Activated naive CD4-positive, alpha-beta T cell treated with anti-CD3 and anti-CD28 coated beads, Interleukin-2, amount 10 ng/mL, durations not matched to agents 7 days and 5 days (primary cell): ENCODE results near the gene ZNF273.
"Not testable (repeated sequence)": the region's sequence is repeated elsewhere in the genome, so short reads cannot be mapped to it uniquely, and the experiment has no call there.

Experiments
- CTCF ChIA-PET: fragments of 350-600 bp; sonication (Branson Sonifier 250); formaldehyde crosslinking; loops from one replicate; lab custom pipeline; 2021; ENCODE audit warnings: antibody characterized with exemption; lab: Charles Lee
- DNase-seq: peaks from one replicate; pipeline ENCODE4 v3.0.0-alpha.2; 2020
- H3K27ac Mint-ChIP-seq: one replicate; pipeline ENCODE4 v1.8.0; 2021; ENCODE audit warnings: mild to moderate bottlenecking, moderate library complexity, mixed read lengths
- H3K27me3 Mint-ChIP-seq: one replicate; pipeline ENCODE4 v1.8.0; 2021; ENCODE audit warnings: mild to moderate bottlenecking, mixed read lengths
- H3K36me3 Mint-ChIP-seq: one replicate; pipeline ENCODE4 v1.8.0; 2021; ENCODE audit warnings: mixed read lengths
- H3K4me1 Mint-ChIP-seq: one replicate; pipeline ENCODE4 v1.8.0; 2021; ENCODE audit warnings: mixed read lengths
- H3K4me3 Mint-ChIP-seq: one replicate; pipeline ENCODE4 v1.8.0; 2021; ENCODE audit warnings: mild to moderate bottlenecking, moderate library complexity, mixed read lengths
- H3K9me3 Mint-ChIP-seq: one replicate; pipeline ENCODE4 v1.8.0; 2021; ENCODE audit warnings: mixed read lengths

The ZNF273 gene

GRCh38 chr7:64882341-64883112, 20.5 kb upstream of the ZNF273 start:
- Mint-ChIP-seq H3K9me3 (peaks cover 16% of the 10 kb centered on the region), H3K36me3 (no peaks in the 10 kb centered on the region), H3K27ac (no peak overlapping the region), H3K4me1 (peaks cover 3% of the 10 kb centered on the region), H3K4me3 (peak overlapping the region; percentile 21), H3K27me3 (peaks cover 69% of the 10 kb centered on the region)
- CTCF ChIA-PET, result no interaction called here
- DNase-seq, result no peak

- CTCF ChIA-PET, result no interaction called here
- H3K4me1 Mint-ChIP-seq, result peaks cover 8% of the 10 kb centered on the region
- no peak overlapping the region for H3K27ac Mint-ChIP-seq
- peaks cover 2% of the 10 kb centered on the region for H3K36me3 Mint-ChIP-seq
- H3K9me3 Mint-ChIP-seq, result peaks cover 16% of the 10 kb centered on the region
- peak overlapping the region; percentile 9 for H3K4me3 Mint-ChIP-seq
- DNase-seq, result no peak
- H3K27me3 Mint-ChIP-seq, result peaks cover 72% of the 10 kb centered on the region
These were observed 19.8 kb upstream of the ZNF273 start for GRCh38 chr7:64883113-64883905.

DNA sequence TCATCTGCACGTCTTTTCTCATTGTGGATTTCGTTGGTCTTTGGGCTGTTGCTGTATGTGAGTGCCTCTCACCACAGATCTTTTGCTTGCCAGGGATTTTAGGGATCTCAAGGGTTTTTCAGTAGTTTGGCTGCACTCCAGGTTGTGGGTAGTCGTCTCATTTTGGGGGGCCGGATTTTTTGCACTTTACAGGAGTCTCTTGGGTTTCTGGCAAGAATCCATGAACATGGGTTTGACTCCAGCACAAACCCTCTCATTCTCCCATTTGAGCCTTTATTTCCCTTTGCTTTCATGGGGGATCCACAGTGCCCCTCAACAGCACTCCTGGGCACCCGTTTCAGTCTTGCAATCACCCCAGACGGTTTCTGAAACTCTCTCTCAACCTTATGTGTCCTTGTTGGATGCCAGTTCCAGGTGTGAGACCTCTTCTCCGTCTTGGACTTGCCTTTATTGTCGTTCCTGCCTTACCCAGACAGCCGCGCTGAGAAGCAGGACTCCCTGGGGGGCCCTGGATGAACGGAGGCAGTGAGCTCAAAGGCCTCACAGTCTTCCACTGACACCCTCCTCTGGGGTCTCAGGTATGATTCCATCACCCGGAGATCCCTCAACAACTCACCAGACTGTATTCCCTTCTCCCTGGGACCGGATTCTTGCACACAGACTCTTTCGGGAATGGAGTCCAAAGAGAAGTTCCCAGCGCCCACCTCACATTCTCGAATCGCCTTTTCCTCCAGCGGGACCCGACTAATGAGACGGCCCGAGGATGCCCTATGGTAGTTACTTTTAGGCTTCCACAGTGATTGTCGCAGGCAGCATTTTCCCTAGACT, 18.8 kb upstream of the ZNF273 start:
- CTCF ChIA-PET, result no interaction called here
- no peak for DNase-seq
- Mint-ChIP-seq H3K9me3 (peaks cover 14% of the 10 kb centered on the region), H3K36me3 (peaks cover 2% of the 10 kb centered on the region), H3K27ac (no peak overlapping the region), H3K4me3 (no peak overlapping the region), H3K27me3 (peaks cover 82% of the 10 kb centered on the region), H3K4me1 (peaks cover 14% of the 10 kb centered on the region)

GRCh38 chr7:64884913-64885370, 18.1 kb upstream of the ZNF273 start:
- no peak overlapping the region for H3K27ac Mint-ChIP-seq
- H3K4me3 Mint-ChIP-seq, result no peak overlapping the region
- no peak for DNase-seq
- H3K4me1 Mint-ChIP-seq, result peaks cover 14% of the 10 kb centered on the region
- CTCF ChIA-PET, result no interaction called here
- peaks cover 2% of the 10 kb centered on the region for H3K36me3 Mint-ChIP-seq
- H3K9me3 Mint-ChIP-seq, result peaks cover 12% of the 10 kb centered on the region
- H3K27me3 Mint-ChIP-seq, result peaks cover 88% of the 10 kb centered on the region

DNA sequence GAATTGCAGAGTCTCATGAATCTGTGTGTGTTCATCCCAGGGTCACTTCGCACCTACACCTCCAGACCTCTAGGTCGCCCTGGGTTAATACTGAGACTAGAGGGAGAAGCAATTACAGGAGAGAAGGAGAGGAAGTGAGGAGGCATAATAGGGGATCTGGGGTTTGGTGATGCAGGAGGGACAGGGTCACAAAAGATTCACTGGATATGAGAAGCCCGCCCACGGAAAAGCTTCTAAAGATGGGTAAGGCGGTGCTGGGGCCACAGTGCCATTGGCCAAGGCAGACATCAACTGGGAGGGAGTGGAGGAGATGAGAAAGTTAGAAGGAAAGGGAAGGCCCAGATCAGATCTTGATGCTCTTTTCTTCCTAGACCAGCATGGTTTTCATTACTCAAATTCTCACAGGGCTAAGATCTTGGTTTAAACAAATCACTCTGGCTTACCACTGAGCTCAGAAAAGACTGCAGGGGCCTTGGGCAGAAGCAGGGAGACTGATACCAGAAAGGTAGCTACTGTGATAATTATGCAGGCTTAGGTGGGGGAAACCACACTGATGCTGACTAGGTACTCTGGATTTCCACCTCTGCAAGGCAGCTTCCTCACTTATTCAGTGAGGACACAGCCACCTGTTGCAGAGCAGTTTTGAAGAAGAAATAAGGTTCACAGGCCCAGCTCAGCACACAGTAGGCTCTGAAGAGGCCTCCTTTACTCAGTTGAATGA, 17.4 kb upstream of the ZNF273 start:
- Mint-ChIP-seq H3K9me3 (peaks cover 10% of the 10 kb centered on the region), H3K36me3 (peaks cover 2% of the 10 kb centered on the region), H3K4me1 (peaks cover 14% of the 10 kb centered on the region), H3K4me3 (no peak overlapping the region), H3K27ac (no peak overlapping the region), H3K27me3 (peaks cover 94% of the 10 kb centered on the region)
- no peak for DNase-seq
- CTCF ChIA-PET, result no interaction called here

DNA sequence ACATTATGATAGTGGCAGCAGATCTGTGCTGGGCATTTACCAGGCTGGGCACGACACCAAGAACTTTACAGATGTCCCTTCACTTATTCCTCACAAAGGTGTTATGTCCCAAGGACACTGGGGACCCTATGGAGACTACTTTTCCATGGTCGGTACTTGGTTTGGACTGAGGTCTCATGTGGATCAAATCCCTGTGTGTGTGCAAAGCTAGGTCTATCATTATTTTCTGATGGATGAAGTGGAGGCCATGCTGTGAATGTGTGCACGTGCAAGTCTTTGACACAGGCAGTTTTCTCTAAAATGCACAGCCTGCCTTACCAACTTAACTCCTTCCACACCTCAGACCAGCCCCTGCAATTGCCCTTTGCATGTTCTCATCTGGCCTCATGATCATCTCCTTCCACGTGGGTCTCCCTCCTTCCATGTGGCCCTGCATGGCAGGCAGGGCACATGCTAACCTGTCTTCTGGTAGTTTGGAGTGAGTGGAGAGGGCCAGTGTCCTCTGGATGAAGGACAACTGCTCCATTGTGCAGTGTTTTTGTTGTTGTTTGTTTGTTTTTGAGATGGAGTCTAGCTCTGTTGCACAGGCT, 16.0 kb upstream of the ZNF273 start:
- CTCF ChIA-PET, result interaction anchor here (1.8 kb wide), 1 partner anchor 15 kb away, joined by 9 read pairs; the partner anchor contains the start of gene ZNF273
- no peak for DNase-seq
- H3K4me3 Mint-ChIP-seq, result no peak overlapping the region
- peaks cover 2% of the 10 kb centered on the region for H3K36me3 Mint-ChIP-seq
- peaks cover 97% of the 10 kb centered on the region for H3K27me3 Mint-ChIP-seq
- H3K27ac Mint-ChIP-seq, result no peak overlapping the region
- peaks cover 14% of the 10 kb centered on the region for H3K4me1 Mint-ChIP-seq
- H3K9me3 Mint-ChIP-seq, result peaks cover 10% of the 10 kb centered on the region

- DNase-seq, result peak; percentile 46
- Mint-ChIP-seq H3K36me3 (peaks cover 2% of the 10 kb centered on the region), H3K9me3 (peaks cover 10% of the 10 kb centered on the region), H3K27ac (peak overlapping the region; percentile 37), H3K4me3 (peak overlapping the region; percentile 72), H3K27me3 (peaks cover 95% of the 10 kb centered on the region), H3K4me1 (peaks cover 10% of the 10 kb centered on the region)
- CTCF ChIA-PET, result interaction anchor here (0.5 to 1.8 kb wide), 4 partner anchors 9 to 157 kb away, joined by 3 to 9 read pairs (median 4); partner anchors contain the start of gene ZNF273
These were observed 15.1 kb upstream of the ZNF273 start for GRCh38 chr7:64887756-64888508.

DNA sequence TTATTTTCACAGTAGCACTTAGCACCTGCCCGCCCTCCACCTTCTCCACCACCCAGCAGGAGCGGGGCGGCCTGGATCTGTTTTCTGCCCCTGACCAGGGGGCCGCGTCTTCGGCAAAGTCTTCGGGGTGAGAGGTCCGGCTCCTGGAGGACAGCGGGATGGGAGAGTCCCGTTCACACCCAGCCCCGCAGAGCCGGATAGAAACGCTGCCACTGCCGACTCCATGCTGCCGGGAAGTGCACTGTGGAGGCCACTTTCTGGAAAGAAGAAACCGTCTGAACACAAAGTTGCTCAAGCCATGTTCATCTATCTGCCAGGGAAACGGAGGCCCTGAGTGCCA, 14.5 kb upstream of the ZNF273 start:
- H3K4me3 Mint-ChIP-seq, result peak overlapping the region; percentile 72
- peaks cover 7% of the 10 kb centered on the region for H3K9me3 Mint-ChIP-seq
- CTCF ChIA-PET, result interaction anchor here (0.5 to 1.8 kb wide), 4 partner anchors 8 to 158 kb away, joined by 3 to 9 read pairs (median 4); partner anchors contain the start of gene ZNF273
- peak overlapping the region; percentile 3 for H3K27ac Mint-ChIP-seq
- H3K27me3 Mint-ChIP-seq, result peaks cover 92% of the 10 kb centered on the region
- peaks cover 2% of the 10 kb centered on the region for H3K36me3 Mint-ChIP-seq
- H3K4me1 Mint-ChIP-seq, result peaks cover 10% of the 10 kb centered on the region
- no peak for DNase-seq

DNA sequence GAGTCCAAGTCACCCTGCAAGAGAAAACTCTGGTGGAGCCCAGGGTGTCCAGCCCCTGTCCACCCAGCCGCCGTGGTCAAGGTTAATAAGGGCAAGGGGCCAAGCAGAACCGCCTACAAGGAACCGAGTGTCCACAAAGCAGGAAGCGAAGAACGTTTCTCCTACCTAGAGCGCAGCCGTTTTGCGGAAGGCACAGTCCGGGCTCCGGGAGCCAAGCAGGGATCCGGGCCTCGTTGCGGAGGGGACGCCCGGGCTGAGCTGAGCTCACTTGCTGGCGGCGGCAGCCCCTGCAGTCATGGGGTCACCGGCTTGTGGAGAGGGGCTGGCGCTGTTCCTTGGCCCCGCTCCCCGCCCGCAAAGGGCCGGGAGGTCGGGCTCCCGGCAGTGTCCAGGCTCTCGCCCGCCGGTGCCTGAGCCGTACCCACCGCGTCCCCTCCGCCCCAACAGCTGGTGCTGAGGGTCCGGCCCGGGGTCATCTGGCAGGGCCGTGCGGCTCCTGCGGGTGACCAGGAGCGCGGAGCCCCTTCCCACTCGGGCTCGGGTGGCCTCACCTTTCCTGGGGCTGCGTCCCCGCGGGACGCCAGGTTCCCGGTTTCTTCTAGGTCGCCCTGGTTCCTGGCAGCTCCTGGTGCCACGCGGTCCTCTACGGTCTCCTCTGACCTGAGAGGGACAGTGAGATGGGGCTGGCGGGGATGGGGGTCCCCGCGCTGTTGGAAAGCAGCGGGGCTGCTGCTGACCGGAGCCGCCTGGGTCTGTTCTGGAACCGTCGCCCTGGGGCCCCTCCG, 14.0 kb upstream of the ZNF273 start:
- peak; percentile 42 for DNase-seq
- peaks cover 86% of the 10 kb centered on the region for H3K27me3 Mint-ChIP-seq
- CTCF ChIA-PET, result interaction anchor here (0.8 to 1.1 kb wide), 2 partner anchors 8 to 60 kb away, joined by 3 to 5 read pairs; no protein-coding TSS in a partner anchor

DNA sequence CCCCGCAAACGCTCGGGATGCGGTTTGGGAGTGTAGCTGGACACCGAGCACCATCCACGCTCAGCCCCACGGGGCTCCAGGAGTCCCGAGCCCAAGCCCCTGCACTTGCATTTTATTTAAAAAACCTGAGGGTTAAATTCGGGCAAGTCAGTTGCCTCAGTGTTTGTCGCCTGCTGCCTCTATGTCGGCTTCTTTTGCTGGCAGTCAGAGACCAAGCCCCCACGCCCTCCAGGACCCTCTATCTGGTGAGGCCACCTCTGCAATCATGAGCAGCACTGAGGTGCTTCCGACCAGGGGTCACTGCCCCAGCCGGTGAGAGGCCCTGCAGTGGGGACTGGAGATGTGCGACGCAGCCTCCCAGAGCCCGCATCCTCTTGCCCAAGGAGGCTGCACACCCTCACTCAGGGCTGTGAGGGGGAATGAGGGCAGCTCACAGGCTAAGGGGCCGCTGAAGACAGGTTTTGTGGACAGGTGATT, 13.3 kb upstream of the ZNF273 start:
- H3K36me3 Mint-ChIP-seq, result peaks cover 2% of the 10 kb centered on the region
- H3K4me3 Mint-ChIP-seq, result no peak overlapping the region
- peaks cover 10% of the 10 kb centered on the region for H3K4me1 Mint-ChIP-seq
- CTCF ChIA-PET, result no interaction called here
- peaks cover 80% of the 10 kb centered on the region for H3K27me3 Mint-ChIP-seq
- H3K27ac Mint-ChIP-seq, result no peak overlapping the region
- H3K9me3 Mint-ChIP-seq, result no peaks in the 10 kb centered on the region
- DNase-seq, result no peak

More for the DNA sequence above, 14.0 kb upstream of the ZNF273 start:
- Mint-ChIP-seq H3K27ac (no peak overlapping the region), H3K4me1 (peaks cover 10% of the 10 kb centered on the region), H3K4me3 (peak overlapping the region; percentile 72), H3K36me3 (peaks cover 2% of the 10 kb centered on the region), H3K9me3 (peaks cover 5% of the 10 kb centered on the region)

DNA sequence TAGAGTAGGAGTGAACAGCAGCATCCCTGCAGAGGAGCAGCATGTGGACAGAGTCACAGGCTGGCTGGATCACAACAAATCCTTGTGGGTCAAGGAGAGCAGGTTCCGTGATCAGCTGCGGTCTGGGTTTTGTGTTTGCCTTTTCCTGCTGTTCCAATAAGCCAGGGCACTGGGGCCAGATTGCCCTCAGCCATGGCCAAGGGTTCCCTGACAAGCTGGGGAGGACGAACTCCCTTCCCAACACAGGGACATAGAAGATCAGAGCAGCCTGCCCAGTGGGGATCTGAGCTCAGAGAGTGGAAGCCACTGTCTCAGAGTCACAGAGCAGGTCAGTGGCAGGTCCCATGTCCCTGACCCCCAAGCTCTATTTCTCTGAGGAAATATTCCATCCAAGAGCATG, 12.8 kb upstream of the ZNF273 start:
- CTCF ChIA-PET, result interaction anchor here (1.5 kb wide), 1 partner anchor 56 kb away, joined by 3 read pairs; no protein-coding TSS in a partner anchor
- H3K27ac Mint-ChIP-seq, DNase-seq, H3K4me3 Mint-ChIP-seq, H3K9me3 Mint-ChIP-seq, H3K36me3 Mint-ChIP-seq: not testable (repeated sequence)
- Mint-ChIP-seq H3K4me1 (peaks cover 10% of the 10 kb centered on the region), H3K27me3 (peaks cover 74% of the 10 kb centered on the region)
